GM19238 (cell line): ENCODE data around the gene LGR6.
"Not testable (repeated sequence)": the region's sequence is repeated elsewhere in the genome, so short reads cannot be mapped to it uniquely, and the experiment has no call there.

Source experiments
- DNase-seq: peaks from one replicate; pipeline ENCODE4 v3.0.0; 2011; ENCODE audit warnings: low spot score; ENCODE audit not compliant: insufficient read length

Gene LGR6

DNA sequence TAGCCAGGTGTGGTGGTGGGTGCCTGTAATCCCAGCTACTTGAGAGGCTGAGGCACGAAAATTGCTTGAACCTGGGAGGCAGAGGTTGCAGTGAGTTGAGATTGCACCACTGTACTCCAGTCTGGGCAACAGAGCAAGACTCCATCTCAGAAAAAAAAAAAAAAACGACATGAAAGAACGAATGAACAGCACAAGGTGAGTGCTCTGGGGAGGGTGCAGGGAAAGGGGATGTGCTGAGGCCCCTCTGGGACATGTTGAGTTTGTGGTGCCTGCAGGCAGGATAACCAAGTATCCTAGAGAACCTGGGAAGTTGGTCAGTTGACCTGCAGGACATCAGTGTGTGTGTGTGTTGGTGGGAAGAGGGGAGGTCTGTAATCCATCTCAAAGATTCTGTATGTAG, 46.6 kb downstream of the LGR6 start:
- DNase-seq, result not testable (repeated sequence)

DNA sequence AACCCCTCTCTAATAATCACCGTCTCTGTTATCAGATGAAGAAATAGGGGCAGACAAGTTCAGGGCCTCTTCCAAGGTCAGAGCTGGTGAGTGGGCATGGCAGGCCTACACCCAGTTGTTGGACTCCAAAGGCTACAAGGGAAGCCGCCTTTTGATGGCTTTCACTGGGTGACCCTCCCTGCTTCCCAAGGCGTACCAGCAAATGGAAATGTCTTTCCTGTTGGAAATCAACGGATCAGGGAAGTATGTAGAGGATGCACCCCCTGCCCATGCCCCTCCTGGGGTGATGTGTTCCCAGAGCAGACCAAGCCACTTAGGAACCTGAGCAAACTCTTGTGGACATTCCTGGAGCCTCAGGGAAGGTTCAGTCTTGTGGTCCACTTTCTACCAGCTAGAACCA, 47.4 kb downstream of the LGR6 start:
- no peak for DNase-seq

DNA sequence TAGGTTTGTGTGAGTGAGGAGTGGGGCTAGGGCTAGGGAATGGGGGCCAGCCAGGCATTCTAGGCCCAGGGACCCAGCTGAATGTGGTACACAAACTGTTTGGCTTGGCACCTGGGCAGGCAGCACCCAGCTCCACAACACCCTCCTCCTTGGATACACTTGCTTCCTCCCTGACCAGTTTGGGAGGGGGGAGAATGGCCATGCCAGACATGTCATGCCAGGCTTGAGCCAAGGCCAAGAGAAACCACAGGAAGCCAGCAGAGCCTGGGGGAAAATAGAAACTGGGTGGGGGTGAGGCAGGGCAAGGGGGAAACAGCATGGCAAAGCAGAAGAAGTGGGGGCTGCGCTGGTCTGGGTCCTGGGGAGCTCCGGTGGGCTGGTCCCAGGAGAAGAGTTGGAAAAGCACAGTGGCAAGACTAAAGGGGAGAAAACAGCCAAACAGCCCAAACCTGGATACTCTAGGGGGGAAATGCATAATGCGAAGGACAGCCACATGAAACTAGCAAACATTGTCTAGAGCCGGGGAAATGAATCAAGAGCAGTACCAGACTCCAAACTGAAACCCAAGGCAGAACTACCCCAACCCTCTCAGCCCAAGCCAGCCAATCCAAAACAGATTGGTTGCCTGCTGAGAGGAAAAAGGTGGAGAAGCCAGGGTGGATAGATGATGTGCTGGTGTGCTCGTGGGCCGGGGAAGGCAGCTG, 47.9 kb downstream of the LGR6 start:
- DNase-seq, result no peak

DNA sequence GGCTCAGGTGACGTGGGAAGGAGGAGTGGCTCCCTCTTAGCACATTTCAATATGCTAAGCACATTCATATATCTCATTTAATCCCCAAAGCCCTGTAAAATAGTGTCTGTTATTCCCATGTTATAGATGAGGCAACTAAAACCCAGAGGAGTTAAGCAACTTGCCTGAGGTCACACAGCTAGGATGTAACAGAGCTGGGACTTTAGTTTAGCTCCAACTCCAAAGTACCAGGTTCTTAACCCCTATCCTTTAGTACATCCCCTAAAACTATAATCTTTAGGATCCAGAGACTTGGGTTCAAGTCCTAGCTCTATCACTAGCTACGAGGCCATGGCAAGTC, 48.5 kb downstream of the LGR6 start:
- no peak for DNase-seq

DNA sequence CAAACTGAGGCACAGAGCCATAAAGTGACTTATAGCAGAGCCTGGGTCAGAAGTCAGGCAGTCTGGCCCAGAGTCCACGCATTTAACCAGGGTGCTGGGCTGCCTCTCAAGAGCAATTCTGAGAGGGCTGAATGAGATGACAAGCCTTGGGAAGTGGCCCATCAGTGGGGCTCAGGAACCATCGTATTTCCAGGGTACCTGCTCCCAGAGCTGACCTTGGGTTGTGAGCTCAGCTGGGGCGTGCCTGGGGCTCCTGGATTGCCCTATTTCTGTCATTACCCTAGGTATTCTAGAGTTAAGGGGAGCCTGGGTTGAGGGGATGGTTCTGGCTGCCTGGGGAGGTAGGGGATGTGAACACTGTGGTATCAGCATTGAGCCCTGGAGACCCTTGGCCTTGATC, 49.4 kb downstream of the LGR6 start:
- DNase-seq, result no peak

DNA sequence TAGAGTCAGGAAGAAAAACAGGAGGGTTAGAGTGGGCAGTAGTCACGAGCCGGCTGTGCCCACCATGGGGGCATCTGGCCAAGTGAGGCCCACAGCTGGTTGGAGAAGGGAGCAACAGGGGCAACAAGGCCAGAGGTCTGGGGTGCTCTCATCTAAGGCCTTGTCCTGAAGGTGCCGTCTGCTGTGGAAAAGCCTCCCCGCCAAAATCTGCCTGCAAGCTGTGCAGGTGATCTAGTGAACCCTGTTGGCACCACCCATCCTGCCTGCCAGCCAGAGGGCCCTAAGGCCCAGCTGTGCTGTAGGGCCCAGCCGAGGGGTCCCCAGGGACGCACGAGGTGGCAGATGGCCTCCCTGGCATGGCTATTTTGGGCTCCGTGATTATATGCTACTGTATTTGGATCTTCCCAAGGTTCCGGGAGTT, 51.3 kb downstream of the LGR6 start:
- no peak for DNase-seq

DNA sequence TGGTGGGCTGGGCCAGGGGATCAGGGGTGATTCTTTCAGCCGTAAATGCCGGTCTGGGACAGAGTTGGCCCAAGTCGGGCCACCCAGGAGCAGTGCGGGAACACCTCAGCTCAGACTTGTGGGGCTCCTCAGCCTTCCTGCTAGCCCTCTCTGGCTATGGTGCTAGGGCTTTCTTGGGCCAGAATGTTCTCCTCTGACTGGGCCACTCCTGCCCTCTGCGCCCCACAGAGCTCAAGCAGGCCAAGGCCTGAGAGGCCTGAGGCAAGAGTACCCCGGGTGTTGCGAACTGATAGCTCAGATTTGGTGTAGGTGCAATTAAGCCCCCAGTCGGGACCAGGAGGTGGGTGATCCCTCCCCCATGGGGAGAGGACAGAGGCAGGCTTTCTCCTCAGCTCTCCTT, 51.8 kb downstream of the LGR6 start:
- DNase-seq, result no peak

DNA sequence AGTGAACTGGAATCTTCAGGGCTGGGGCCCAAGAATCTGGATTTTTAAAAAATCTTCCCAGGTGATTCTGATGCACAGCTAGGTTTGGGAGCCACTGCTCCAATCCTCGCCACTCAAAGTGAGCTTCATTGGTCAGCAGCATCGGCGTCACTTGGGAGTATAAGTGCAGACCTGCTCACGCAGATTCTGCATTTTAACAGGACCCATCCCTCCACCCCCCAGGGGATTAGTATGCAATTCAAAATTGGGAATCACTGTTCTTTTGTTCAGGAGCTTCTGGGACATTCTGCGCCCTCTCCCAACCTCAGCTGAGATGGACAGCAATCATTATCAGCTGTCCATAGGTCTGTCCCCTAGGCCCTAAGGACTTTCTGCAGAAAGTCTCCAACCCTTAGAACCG, 53.5 kb downstream of the LGR6 start:
- no peak for DNase-seq

DNA sequence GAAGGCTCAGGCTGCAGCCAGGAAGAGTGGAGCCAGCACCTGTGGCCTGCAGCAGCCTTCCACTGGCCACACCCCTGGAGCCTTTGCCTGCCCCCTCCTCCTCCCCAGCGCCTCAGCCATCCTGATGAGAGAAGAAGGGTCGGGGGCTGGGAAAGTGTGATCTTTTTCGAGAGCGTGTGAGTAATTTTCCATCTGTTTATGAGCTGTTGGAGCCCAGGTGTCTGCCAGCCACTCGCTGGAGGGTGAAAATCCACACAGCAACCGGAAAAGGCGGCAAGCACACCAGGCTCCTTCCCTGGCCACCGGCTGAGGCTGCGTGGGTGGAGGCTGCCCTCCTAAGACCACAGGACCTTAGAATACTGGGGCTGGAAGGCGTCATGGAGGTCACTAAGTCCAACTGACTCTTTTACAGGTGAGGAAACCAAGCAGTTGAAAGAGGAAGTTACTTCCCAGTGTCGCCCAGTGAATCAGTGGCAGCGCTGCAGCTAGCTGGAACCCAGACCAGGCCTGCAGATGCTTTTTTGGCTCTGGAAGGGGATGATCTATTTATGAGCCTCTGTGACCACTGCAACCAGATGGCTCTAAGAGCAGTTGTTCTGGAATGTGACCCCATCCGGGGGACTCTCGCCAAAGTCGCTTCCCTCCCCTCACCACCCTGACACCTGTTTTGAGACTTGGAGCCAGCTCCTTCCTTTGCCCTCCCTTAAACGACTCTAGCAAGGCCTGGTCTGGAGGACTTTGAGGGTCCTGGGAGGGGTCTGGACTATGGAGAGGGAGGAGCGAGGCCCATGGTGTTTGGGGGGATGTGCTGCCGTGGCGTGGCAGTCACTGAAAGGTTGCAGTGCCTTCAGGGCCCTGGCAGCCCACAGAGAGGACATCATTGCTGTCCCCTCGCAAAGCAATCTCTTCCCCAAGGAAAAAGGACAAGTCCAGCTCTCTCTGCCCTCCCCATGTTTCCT, 54.5 kb downstream of the LGR6 start:
- DNase-seq, result no peak

DNA sequence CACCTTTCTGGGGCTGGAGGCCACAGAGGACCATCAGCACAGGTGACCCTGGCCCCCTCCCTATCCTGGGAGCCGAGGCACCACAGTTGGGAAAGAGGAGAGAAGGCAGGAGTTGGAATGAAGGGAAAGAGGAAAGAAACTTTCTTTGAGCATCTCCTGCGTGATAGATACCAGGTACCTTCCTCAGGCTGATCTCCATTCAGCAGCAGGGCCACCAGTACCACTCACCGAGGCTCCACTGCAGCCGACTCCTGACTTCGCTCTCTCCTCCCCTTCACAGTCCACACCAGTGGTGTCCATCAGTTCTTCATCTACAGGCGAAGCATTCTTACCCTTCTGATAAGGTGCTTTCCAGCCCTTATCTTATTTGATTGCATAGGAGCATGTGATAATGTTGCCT, 55.3 kb downstream of the LGR6 start:
- DNase-seq, result no peak

DNA sequence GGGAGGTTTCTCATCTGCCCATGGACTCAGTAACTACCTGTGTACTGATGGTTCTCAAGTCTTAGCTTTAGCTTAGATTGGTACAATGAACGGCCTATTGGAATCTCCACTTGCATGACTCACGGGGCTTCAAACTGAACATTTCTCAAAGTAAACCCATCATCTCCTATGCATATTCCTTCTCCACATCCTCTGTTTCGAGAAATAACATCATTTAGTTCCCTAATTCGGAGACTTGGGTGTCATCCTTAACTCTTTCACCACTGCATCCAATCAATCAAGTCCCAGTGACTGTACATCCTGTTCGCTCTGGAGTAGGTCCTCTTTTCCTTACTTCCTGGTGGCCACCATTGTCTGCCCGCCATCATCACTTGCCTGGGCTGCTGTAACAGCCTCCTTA, 55.8 kb downstream of the LGR6 start:
- no peak for DNase-seq

DNA sequence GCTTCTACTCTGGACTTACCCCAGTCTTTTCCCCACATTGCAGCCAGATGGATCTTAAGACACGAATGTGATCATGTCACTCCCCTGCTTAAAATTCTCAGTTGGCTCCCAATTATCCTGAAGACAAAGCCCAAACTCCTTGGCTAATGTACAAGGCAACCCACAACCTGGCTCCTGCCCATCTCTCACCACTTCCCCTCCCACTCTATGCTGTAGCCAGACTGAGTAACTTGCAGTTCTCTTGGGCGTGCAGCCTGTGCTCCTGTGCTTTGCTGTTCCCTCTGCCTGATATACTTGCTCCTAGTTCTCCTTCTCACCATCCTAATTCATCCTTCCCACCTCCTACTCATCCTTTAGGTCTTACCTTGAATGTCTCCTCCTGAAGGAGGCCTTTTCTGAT, 56.2 kb downstream of the LGR6 start:
- DNase-seq, result no peak

DNA sequence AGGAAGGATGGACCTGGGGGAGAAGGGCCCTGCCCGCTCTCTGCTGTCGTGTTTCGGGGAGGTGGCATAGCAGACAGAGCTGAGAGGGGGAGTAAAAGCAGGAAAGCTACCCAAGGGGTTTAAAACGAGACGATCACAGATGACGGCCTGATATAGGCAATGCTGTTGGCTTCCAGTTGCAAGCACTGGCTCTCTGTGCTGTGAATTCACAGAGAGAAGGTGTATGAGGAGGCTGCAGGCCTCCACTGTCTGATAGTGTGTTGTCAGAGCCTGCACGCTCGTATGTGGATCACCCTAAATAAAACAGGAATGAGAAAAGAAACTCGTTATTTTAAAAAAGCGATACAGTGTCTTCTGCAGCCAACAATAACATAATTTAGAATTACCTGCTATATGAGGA, 57.4 kb downstream of the LGR6 start:
- DNase-seq, result no peak

DNA sequence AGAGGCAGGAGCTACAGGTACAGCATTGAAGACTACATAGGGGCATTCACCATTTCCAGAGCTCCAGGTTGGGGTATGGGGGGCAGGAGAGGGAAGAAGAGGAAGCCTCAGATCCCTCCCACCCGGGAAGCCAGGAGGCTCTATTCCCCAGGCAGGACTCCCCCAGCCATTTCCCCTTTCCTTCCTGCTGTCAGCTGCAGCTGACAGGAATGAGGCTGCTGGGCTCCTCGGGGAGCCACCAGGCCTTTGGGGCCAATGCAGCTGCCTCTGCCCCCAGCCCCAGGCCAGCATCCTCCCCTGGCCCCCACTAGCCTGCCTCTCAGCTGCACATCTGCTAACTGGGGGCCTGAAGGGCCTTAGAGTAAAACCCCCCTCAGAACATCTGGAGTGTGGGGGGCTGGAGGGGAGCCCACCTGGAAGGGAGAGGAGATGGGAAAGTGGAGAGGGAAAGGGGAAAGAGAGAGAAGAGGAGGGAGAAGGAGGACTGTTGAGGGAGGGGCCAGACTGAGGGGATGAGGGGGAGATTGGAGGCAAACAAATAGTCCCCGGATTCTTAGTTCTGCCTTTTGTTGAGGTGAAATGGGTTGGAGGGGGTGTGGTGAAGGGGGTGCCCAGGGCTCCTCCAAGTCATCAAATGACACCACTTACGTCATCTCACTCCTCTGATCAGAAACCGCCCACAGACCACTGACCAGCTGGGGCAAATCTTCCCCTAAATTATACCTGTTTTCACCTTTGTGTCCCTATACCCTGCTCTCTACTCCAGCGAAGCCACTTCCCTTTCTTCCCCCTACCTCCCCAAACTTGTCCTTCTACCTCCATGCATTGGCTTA, 58.0 kb downstream of the LGR6 start:
- DNase-seq, result no peak

DNA sequence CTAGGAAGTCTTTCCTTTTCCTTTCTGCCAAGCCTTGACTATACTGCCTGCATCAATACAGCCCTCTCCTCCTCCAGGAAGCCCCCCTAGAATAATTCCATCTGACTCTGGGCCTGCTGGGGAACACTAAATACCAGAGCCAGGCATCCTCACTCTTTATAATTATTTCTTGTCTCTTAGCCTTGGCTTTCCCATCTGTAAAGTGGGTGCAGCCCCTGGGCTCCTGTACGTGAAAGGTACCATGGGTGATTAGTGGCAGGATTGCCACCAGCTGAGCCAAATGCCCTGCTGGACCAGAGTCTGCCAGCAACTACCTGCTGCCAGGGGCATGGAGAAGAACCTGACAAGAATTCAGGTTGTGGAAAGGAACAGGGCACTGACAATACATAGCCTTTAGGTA, 58.7 kb downstream of the LGR6 start:
- DNase-seq, result no peak

DNA sequence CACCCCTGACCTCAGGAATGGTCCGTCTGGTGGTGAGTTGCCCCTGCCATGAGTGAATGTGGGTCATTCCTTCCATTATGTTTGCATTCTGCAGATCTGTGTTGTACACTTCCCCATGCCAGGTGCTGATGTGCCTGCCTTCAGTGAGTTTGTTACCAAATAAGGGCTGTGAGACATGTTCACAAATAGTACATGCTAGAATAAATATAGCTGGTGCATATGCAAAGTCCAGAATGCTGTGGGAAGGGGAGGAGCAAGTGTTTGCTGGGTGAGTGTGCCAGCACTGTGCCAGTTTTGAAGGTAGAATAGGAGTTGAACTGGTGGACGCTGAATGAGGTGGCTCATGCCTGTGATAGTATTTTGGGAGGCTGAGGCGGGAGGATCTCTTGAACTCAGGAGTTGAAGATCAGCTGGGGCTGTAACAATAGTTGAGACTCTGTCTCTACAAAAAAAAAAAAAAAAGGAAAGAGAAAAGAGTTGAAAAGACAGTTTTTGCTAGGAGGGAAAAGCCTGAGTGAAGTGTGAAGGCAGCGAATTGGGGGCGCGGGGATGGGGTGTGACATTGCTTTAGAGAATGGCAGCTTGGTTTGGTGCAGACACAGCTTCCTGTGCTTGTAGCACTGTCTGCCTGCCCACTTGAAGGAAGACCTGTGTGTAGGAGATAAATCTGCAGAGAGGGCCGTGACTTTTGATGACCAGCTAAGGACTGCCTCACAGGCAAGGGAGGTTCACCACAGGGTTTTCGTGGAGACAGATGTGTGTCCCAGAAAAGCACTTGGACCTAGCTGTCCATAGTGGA, 61.1 kb downstream of the LGR6 start:
- no peak for DNase-seq

DNA sequence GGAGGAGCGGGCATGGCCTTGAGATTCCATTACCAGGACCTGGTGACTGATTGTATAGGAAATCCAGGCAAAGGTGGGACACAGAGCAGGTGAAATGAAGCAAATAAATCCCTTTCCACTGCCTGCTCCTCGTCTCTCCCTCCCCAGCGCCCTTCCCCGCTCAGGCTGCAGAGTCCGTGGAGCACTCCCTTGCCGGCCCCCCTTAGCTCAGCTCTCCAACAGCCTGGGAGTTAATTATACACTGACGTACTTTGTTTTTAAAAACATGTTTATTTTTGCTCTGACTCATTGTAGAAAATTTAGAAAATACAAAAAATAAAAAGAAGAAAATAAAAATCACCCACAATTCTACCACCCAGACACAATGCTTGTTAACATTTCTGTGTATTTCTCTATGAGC, 61.7 kb downstream of the LGR6 start:
- DNase-seq, result no peak

DNA sequence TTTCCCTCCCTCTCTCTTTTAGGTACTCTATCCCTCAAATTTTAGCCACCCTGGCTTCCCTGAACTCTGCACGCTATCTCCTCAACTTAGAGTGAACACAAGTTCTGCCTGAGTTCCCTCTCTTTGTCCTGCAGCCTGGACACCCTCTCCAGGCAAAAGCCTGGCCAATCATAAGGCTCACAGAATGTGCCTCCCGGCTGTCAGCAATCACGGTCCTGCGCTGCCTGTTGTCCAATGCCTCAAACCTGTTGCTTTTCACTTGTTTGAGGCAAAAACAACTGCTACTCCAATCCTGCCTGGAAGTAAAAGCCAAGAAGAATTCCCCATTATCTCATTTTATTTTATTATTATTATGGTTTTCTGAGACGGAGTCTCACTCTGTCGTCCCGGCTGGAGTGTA, 66.1 kb downstream of the LGR6 start:
- DNase-seq, result no peak

DNA sequence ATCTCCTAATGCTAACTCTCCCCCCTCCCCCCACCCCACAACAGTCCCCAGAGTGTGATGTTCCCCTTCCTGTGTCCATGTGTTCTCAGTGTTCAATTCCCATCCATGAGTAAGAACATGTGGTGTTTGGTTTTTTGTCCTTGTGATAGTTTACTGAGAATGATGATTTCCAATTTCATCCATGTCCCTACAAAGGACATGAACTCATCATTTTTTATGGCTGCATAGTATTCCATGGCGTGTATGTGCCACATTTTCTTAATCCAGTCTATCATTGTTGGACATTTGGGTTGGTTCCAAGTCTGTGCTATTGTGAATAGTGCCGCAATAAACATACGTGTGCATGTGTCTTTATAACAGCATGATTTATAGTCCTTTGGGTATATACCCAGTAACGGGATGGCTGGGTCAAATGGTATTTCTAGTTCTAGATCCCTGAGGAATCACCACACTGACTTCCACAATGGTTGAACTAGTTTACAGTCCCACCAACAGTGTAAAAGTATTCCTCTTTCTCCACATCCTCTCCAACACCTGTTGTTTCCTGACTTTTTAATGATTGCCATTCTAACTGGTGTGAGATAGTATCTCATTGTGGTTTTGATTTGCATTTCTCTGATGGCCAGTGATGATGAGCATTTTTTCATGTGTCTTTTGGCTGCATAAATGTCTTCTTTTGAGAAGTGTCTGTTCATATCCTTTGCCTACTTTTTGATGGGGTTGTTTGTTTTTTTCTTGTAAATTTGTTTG, 67.8 kb downstream of the LGR6 start:
- not testable (repeated sequence) for DNase-seq

DNA sequence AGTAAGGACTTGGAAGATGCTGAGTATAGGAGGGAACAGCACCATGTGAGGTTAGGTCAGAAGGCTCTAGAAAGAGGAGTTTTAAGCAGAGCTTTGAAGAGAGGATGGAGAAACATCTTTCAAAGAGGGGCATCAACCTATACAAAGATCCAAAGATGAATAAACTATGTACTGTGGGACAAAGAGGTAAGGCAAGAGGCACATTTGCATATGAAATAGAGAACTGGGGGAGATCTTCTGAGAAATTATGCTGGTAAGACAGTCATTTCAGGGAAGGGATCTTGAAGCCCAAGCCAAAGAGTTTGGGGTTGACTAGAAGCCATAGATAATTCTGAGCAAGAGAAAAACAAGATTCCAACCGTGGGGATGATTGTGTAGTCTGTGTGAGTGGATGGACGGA, 70.0 kb downstream of the LGR6 start:
- DNase-seq, result no peak

DNA sequence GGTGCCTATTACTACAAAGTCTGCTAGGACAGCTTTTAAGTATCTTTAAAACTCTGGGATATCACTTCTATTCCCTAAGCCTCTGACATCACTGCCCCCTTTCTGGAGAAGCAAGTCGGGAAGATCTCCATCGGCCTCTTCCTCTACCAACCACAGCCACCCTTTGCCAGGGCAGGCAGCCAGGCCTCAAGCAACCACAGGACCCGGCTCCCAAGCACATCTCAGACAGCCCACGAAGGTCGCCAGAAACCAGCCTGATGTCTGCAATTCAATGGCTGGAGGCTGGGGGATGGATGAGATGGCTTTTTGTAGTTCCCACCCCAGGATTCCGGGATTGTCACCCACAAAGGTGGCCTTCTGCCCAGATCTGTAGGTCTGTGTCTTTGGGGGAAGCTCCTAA, 70.7 kb downstream of the LGR6 start:
- DNase-seq, result no peak
